H54 (cell line): ENCODE measurements around the gene ARHGEF2.

Source experiments
- DNase-seq: peaks from one replicate; pipeline ENCODE4 v3.0.0; 2011; ENCODE audit warnings: low spot score, mixed read lengths; ENCODE audit not compliant: insufficient read length
- FAIRE-seq: peaks from 3 replicates; lab custom pipeline; 2011; peaks lifted over from hg19 to GRCh38; lab: Jason Lieb, UNC
- POLR2A ChIP-seq: IDR thresholded peaks from 2 replicates; pipeline ENCODE4 v1.6.1; 2011; ENCODE audit warnings: low read depth, mild to moderate bottlenecking, low read length

The ARHGEF2 gene

DNA sequence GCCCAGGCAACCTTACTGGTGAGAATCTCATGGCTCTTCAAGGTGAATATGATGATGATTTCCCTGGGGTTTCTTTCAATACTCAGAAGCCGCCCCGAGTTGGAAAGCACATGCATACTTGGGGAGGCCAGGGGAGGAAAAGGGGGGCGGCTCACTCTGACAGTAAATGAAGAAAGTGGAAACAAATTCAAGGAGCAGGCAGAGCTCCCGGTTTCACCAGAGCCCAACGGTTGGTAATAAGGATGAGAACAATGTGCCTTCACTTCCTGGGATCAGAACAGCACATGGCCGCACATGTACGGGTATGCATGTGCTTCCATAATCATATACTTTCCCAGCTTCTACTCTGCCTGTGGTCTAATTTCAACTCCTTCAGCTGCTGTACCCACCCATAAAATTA lies 3.8 kb upstream of the ARHGEF2 start:
- DNase-seq: no peak
- FAIRE-seq: no peak
- no peak for TF ChIP-seq POLR2A

DNA sequence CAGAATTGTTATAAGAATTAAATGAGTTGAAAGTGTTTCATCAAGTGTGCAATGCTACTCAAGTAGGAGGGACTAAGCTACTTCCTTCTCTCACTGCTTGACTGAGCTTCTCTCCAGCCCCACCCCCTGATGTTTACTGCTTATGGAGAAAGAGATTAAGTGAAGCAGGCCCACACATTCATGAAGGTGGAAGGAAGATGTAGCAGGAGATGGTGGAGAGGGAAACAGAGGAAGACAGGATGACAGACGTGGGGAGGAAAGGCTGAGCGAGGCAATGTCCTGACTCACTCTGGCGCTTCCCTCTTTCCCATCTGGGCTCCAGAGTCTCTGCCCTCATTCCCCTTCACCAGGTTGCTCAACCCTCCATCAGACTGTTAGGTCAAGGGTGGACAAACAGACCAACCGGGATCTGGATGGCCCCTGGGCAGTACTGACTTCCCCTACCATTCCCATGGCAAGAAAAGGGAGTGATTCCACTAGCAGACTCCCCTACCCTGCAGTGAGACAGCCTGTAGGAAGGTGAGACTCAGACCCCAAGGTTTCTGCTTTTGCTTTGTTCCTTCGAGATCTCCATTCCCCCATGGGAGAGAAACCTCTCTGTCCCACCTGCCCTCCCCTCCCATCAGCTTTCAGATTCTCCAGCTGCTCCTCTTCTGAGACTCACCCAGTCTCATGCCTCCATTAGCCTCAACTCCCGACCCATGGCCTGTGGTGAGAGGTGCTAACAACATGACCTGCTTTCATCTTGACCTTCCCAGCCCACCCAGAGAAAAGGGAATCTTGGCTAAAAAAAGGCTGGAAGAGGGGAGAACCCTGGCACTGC lies 3.1 kb upstream of the ARHGEF2 start:
- TF ChIP-seq POLR2A: no peak
- FAIRE-seq: no peak
- DNase-seq: peak; percentile 61

DNA sequence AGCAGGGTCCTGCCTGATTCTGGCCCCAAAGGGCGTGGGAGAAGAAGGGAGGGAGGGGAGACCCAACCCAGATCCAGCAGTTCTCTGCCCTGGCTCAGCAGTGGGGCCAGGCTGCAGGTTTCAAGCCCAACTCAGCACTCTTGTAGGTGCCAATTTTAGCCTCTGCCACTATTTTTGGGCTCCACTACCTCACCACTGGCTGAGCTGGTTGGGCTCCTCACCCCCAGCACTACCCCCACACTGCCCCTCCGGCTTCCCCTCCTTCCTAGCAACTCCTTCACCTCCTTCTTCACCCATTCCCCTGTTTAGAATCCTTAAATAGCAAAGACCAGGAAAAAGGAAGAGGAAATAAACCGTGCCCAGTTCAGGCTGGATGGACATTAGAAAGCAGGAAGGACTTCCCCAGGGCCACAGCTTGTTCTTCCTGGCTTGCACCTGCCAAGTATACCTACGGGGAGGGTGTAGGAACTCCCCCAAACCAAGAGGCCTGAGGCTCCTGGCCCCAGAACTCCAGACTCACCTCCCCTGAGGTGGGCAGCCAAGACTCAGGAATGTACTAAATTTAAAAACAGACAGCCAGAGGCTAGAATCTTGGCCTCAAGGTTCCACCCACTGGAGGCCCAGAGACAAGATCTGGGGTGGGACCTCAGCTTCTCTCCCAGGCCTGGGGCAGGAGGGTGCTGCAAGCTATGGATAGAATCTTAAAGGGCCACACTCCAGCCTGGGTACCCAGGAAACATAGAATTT lies 1.4 kb upstream of the ARHGEF2 start:
- TF ChIP-seq POLR2A: no peak
- DNase-seq (no peak), FAIRE-seq (no peak)

DNA sequence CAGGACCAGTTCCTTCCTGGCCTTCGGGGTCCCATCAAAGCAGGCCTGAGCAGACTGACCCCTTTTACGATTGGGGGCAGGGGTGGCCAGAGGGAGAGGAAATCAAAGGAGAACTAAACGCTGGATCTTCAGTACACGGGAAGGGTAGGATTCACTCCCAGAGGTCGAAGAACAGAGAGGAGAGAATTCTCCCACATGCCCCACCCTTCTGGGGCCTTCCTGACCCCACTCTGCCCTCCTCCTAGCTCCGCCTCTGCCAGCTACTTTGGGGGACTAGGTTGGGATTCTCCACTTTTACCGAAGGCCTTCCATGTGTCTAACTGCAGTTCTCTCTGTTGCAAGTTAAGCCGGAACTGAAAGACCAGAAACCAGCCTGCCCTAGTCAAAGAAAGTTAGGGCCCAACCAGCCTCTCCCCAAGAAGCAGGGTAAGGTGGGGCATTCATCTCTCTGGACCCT lies 654 bp upstream of the ARHGEF2 start:
- no peak for FAIRE-seq
- TF ChIP-seq POLR2A: no peak; the same call in 1 of the 2 replicates
- DNase-seq: no peak

DNA sequence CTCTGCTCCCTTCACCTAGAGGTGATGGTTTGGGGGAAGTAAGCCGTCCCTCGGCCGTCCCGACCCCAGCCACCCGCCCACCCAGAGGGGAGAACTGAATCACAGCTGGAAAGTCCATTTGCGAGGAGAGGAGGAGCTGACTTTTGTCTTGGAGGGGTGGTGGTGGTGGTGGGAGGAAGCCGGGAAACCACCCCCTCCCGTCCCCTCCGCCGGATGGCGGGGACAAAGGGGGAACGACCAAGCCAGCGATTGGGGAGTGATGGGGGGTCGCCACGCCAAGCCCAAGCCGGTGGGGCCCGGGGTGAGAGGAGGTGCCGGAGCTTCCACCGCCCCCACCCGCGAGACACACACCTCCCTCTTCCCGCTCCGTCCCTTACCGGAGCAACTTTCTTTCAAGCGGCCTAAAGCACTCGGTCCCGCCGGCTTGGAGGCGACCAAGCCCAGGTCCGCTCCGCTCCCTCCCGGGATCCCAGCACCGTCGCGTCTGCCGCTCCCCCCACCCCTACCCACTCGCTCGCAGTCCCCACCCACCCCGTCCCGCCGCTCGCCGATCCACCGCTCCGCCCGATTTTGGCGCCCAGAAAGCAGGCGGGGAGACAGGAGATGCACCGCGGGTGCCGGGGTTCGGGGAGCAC lies 540 bp downstream of the ARHGEF2 start:
- DNase-seq (no peak), FAIRE-seq (no peak)
- peak; percentile 28; the same call in 1 of the 2 replicates for TF ChIP-seq POLR2A

DNA sequence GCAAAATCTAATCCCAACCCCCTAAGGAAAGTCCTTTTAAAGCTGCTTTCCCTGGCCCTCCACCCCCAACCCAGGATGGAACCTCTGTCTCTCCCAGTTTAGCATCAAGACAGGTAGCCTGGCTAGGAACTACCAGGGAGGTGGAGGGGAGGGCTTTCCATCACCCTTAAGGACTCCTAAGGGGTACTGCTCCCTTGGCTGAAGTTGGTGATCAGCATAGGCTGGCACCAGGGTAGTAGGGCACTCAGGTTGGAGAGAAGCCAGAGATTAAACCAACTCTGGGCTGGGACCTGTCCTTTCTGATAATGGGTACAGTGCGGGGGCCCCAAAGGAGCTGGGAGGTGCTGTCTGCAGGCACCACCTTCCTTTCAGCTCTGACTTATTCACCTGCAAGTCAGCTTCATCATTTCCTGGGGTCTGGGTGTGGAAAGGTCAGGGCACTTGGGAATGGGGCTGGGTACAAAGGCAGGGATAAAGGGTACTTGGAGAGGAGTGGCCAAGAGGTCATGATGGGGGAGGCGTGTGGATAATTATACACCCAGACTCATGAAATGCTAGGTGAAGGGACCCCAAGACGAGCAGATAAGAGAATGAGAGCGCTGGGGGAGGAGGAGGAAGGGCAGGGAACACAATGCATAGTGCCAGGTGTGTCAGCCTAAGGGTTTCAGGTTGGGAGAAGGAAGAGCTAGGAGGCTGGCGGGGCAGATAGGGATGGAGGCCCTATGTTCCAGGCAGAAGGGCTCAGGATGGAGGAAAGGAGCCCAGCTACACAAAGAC lies 1.2 kb downstream of the ARHGEF2 start:
- no peak for TF ChIP-seq POLR2A
- DNase-seq: no peak
- FAIRE-seq: no peak

DNA sequence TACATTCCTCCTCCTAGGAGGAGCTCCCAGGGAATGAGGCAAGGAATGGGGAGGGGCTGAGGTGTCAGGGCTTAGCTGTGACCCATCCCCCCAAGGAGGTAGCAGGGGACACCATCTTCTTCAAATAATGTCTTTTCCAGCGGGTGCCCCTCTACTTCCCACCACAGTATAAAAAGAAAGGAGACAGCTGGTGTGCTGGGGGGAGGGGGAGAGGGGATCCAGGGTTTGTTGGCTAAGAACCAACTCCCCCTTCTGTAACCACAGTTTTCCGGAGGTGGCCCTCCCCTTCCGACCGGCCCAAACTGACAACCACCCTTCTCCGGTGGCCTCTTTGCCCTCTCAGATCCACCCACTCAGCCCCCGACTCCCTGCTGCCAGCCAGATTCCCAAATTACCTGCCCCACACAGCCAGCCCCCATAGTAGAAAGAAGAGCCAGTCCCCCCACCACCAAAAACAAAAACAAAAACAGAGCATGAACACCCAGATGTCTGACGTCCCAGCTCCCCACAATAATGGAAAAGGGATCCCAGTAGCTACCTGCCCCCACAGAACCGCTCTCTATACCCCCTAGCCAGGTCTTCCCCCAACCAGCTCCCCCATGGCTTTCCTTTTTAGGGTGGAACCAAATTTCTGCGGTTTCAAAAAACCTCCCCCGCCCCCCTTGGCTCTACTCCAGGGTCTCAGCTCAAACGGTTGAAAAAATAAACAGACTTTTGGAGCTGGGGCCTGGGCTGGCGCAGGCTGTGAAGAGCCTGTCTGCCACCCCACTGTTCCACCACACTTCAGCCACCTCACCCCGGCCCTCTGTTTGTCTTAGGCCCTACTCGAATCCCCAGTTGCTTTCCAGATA lies 2.1 kb downstream of the ARHGEF2 start:
- FAIRE-seq: no peak
- DNase-seq: peak; percentile 59
- TF ChIP-seq POLR2A: no peak

DNA sequence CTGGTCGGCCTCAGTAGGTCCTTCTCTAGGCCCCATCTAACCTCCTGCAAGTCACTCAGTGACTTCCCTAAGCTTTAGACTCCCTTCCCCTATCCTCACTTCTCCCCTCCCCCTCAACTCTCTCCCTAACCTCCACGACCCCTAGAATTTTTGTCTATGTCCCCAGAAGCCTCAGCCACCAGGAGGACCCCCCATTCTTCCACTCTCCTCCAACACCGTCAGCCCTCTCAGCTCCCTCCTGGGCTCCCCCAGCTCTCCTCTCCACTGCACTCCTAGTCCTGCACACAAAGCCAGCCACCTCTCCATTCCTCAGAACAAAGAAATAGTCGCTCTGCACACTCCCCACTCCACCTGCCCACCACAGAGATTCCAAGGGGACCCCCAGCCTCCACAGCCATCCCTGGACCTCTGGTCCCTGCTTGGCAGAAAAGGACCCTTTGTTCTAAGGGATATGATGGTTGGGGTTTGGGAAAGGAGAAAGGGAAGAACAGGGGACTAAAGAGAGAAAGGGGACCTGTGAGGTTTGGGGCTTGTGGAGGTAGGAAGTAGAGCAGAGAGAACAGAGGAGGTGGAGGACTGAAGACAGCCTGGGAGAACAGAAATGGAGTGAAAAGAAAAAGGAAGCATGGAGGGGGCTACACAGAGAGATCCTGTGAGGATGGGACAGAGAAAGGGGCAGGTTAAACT lies 2.8 kb downstream of the ARHGEF2 start:
- TF ChIP-seq POLR2A: no peak
- DNase-seq: no peak
- no peak for FAIRE-seq

DNA sequence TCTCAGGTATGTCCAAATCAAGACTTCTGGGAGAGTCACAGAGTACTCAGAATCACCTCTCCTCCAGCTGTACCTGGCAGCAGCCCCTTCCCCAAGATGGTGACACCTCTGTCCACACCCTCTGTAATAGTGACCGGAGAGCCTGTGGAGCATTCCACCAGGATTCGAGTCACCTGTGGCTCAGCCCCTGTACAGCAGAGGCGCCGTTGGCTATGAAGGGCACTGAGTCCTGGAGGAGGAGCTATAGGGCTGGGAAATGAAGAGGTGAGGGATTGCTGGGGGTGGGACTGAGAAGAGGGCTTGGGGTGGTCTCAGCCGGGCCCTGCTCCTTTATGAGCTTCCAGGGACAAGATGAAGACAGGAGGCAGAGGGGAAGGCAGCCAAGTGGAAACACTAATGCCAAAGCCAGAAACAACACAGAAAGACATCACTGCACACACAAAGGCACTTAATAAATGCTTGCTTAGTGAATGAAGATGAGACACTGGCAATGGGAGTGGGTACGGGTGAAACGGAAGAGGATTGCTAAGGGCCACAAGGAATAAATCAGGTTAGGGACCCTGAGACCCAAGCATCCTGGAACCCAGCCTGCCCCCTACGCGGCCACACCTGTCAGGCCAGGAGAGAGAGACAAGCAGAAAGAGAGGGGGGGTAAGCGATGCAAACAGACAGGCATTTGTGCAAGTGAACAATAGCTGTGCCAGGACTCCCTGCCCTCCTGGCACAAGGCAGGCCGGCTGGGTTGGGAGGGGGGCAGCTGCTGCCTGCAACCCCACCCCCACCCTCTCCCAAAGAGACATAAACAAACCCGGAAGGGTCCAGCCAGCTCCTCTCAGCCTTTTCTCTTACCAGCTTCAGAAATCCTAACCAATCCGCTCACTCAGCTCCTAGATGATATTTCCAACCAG lies 3.9 kb downstream of the ARHGEF2 start:
- FAIRE-seq (no peak), DNase-seq (no peak)
- TF ChIP-seq POLR2A: no peak

DNA sequence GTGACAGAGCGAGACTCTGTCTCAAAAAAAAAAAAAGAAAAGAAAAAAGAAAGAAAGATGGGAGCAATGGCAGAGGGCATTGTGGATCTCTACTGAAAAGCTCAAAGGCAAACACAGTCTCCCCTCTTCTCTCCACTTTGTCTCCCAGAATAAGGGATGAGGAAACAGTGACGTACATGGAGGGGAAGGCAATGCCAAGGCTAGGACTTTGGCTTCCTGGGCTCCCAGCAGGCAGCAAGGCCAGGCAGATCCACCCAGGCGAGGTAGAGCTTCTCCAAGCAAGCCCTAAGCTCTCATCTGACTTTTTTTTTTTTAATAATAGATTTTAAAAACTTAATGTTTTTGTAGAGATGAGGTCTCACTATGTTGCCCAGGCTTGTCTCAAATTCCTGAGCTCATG lies 4.6 kb downstream of the ARHGEF2 start:
- no peak for FAIRE-seq
- no peak for TF ChIP-seq POLR2A
- DNase-seq: no peak
